Ovary (tissue), 3 donors: Measurements from ENCODE around the gene H2AZ2.

Experiments
- CTCF ChIP-seq, 3 donors: fragments of 450-650 bp in 2 of 3; fragments of 200-600 bp in 1 of 3; IDR thresholded peaks; one replicate each; pipeline versions ENCODE4 v1.5.1 to v1.8.0; 2016 to 2022; ENCODE audit warnings: antibody characterized with exemption in 3 of 3, mild to moderate bottlenecking in 1 of 3
- EP300 ChIP-seq: sonication (generic); formaldehyde crosslinking; IDR thresholded peaks from one replicate; pipeline ENCODE4 v1.6.1; 2017; ENCODE audit warnings: antibody characterized with exemption
- POLR2A ChIP-seq: fragments of 450-650 bp; IDR thresholded peaks from one replicate; pipeline ENCODE4 v1.6.1; 2017; ENCODE audit warnings: antibody characterized with exemption, mild to moderate bottlenecking, moderate library complexity
- donor health status: DM: no; HTN: no; CAD: no.

- TF ChIP-seq CTCF (IDR thresholded peaks at IDR 0.05): no peak
- TF ChIP-seq POLR2A: no peak
- TF ChIP-seq EP300: no peak
Measured at GRCh38 chr7:44891372-44891771, 43.5 kb upstream of the H2AZ2 start.
